Esophagus muscularis mucosa (tissue), 4 donors: ENCODE results near the gene PIP5KL1. TPM values are rescaled to one million over a fixed set of nuclear protein-coding genes. Genes with fewer than 3 reads are reported as not detected.

ENCODE experiments used
- DNase-seq: peaks from one replicate; pipeline ENCODE4 v3.0.0-alpha.2; 2017; ENCODE audit errors: extremely low spot score
- H3K27ac ChIP-seq, 4 donors: fragments of 200-600 bp; sonication (generic); replicated peaks in 1 of 4; 1 replicate in 3 of 4; 2 replicates in 1 of 4; pipeline ENCODE4 v1.5.1; 2016 to 2019; ENCODE audit warnings: mild to moderate bottlenecking in 1 of 4
- H3K27me3 ChIP-seq, 4 donors: fragments of 200-600 bp; sonication (generic); one replicate each; pipeline versions ENCODE4 v1.5.1 to v1.6.0; 2016 to 2019
- H3K36me3 ChIP-seq, 4 donors: fragments of 200-600 bp; sonication (generic); one replicate each; pipeline ENCODE4 v1.5.1; 2016 to 2019
- H3K4me1 ChIP-seq, 4 donors: fragments of 200-600 bp; sonication (generic); one replicate each; pipeline ENCODE4 v1.5.1; 2016 to 2019
- H3K4me3 ChIP-seq, 4 donors: fragments of 200-600 bp; sonication (generic); 1 replicate in 2 of 4; 2 replicates in 2 of 4; pipeline ENCODE4 v1.5.1; 2016 to 2019; ENCODE audit warnings: mild to moderate bottlenecking in 4 of 4, moderate library complexity in 1 of 4
- H3K9me3 ChIP-seq, 4 donors: fragments of 200-600 bp; sonication (generic); 1 replicate in 3 of 4; 2 replicates in 1 of 4; pipeline ENCODE4 v1.5.1; 2016 to 2019
- CTCF ChIP-seq, 3 experiments: fragments of 200-600 bp in 2 of 3; fragments of 450-650 bp in 1 of 3; sonication (generic) in 2 of 3; IDR thresholded peaks; one replicate each; pipeline ENCODE4 v1.5.1; 2017 to 2019; ENCODE audit warnings: antibody characterized with exemption in 3 of 3, mild to moderate bottlenecking in 2 of 3, moderate library complexity in 1 of 3
- EP300 ChIP-seq: sonication (generic); formaldehyde crosslinking; IDR thresholded peaks from one replicate; pipeline ENCODE4 v1.6.1; 2017; ENCODE audit warnings: antibody characterized with exemption
- POLR2A ChIP-seq: fragments of 450-650 bp; IDR thresholded peaks from one replicate; pipeline ENCODE4 v1.6.1; 2017; ENCODE audit warnings: antibody characterized with exemption, moderate library complexity, mild to moderate bottlenecking, low read depth
- POLR2AphosphoS5 ChIP-seq, 2 donors: sonication (generic); formaldehyde crosslinking; IDR thresholded peaks; one replicate each; pipeline ENCODE4 v1.6.1; 2017; ENCODE audit warnings: antibody characterized with exemption in 2 of 2
- WGBS: methylation state at CpG from one replicate; pipeline ENCODE4 v1.1.5; 2018; 5-methylcytosine and 5-hydroxymethylcytosine counted together
- intact Hi-C: fragments of 100-400 bp; cut with DNase I; formaldehyde crosslinking; loops from one replicate; pipeline ENCODE4 v1.15.1; 2023
- total RNA-seq, 4 donors: library from RNA; depleted of rRNA; stranded (reverse); fragments of >200 nt; gene quantifications; one replicate each; pipeline versions ENCODE4 v1.1.0 to v1.2.1, GENCODE V29; 2016

The PIP5KL1 gene
- total RNA-seq, 4 donors from 2014 or later: 1.3 to 2.8 (median 2.2) TPM

- Histone ChIP-seq H3K27me3 (no peaks in the 10 kb centered on the region), H3K4me1 (peaks cover 81 to 89% (median 86%) of the 10 kb centered on the region in 4 donors), H3K27ac (peak overlapping the region; percentile 91 to 97 (median 96)), H3K4me3 (peak overlapping the region; percentile 81 to 97 (median 89)), H3K9me3 (no peaks in the 10 kb centered on the region), H3K36me3 (no peaks in the 10 kb centered on the region)
- TF ChIP-seq CTCF (IDR thresholded peaks at IDR 0.05): no peak
- no peak for TF ChIP-seq POLR2A
- TF ChIP-seq POLR2AphosphoS5 (IDR thresholded peaks at IDR 0.05): no peak
- no peak for TF ChIP-seq EP300
- WGBS: 70% methylated on average over 7 of the region's 7 CpGs
- no peak for DNase-seq
- intact Hi-C loops: loop anchor here (10.0 kb wide), 1 partner anchor 118 kb away; no protein-coding TSS in a partner anchor
Measured at GRCh38 chr9:127977009-127977883, 46.7 kb upstream of the PIP5KL1 start.

- Histone ChIP-seq H3K27me3 (no peaks in the 10 kb centered on the region), H3K27ac (peak overlapping the region; percentile 91 to 97 (median 96)), H3K36me3 (no peaks in the 10 kb centered on the region), H3K4me3 (peak overlapping the region in 3 of 4 donors; percentile 81 to 97 (median 81)), H3K4me1 (peaks cover 85 to 90% (median 88%) of the 10 kb centered on the region in 4 donors), H3K9me3 (no peaks in the 10 kb centered on the region)
- 72% methylated on average over 3 of the region's 6 CpGs for WGBS
- intact Hi-C loops: loop anchor here (10.0 kb wide), 1 partner anchor 118 kb away; no protein-coding TSS in a partner anchor
- DNase-seq: no peak
- TF ChIP-seq EP300 (no peak), POLR2A (no peak), POLR2AphosphoS5 (IDR thresholded peaks at IDR 0.05) (no peak), CTCF (IDR thresholded peaks at IDR 0.05) (no peak)
Measured at GRCh38 chr9:127976498-127976897, 45.9 kb upstream of the PIP5KL1 start.

GRCh38 chr9:127975376-127976315, 45.1 kb upstream of the PIP5KL1 start:
- no peaks in the 10 kb centered on the region for H3K27me3 ChIP-seq
- peak overlapping the region; percentile 91 to 97 (median 96) for H3K27ac ChIP-seq
- no peaks in the 10 kb centered on the region for H3K9me3 ChIP-seq
- H3K36me3 ChIP-seq: no peaks in the 10 kb centered on the region
- no peak for DNase-seq
- no peak for TF ChIP-seq POLR2AphosphoS5 (IDR thresholded peaks at IDR 0.05)
- TF ChIP-seq POLR2A: no peak
- TF ChIP-seq CTCF (IDR thresholded peaks at IDR 0.05): no peak
- no peak for TF ChIP-seq EP300
- WGBS: 73% methylated on average over 10 of the region's 10 CpGs
- intact Hi-C loops: loop anchor here (10.0 kb wide), 1 partner anchor 119 kb away; no protein-coding TSS in a partner anchor
- H3K4me3 ChIP-seq: peak overlapping the region in 3 of 4 donors; percentile 9 to 16 (median 12)
- H3K4me1 ChIP-seq: peaks cover 91 to 94% (median 93%) of the 10 kb centered on the region in 4 donors

- intact Hi-C loops: loop anchor here (10.0 kb wide), 1 partner anchor 120 kb away; no protein-coding TSS in a partner anchor
- no peaks in the 10 kb centered on the region for H3K36me3 ChIP-seq
- H3K4me3 ChIP-seq: peak overlapping the region in 3 of 4 donors; percentile 9 to 16 (median 12)
- peaks cover 97 to 100% (median 100%) of the 10 kb centered on the region in 4 donors for H3K4me1 ChIP-seq
- no peak for DNase-seq
- no peaks in the 10 kb centered on the region for H3K27me3 ChIP-seq
- 42% methylated on average over 8 of the region's 10 CpGs for WGBS
- H3K9me3 ChIP-seq: no peaks in the 10 kb centered on the region
- H3K27ac ChIP-seq: peak overlapping the region; percentile 91 to 97 (median 96)
- TF ChIP-seq CTCF (IDR thresholded peaks at IDR 0.05) (no peak), EP300 (no peak), POLR2A (no peak), POLR2AphosphoS5 (IDR thresholded peaks at IDR 0.05) (peak; percentile 38 to 41)
Measured at GRCh38 chr9:127974769-127975261, 44.2 kb upstream of the PIP5KL1 start.
